HepG2 (cell line): ENCODE measurements around the gene OR5K3. TPM values are rescaled to one million over a fixed set of nuclear protein-coding genes. Genes with fewer than 3 reads are reported as not detected.

ENCODE experiments used
- ATAC-seq: fragments of 200-7000 bp; cut with Tn5 transposase; 3 replicates; pipeline ENCODE4 v1.9.1; 2020; ENCODE audit warnings: mild to moderate bottlenecking, moderate library complexity
- BruUV-seq: library from RNA; stranded (reverse); fragments of 400-500 nt; replicated peaks from 2 replicates; lab custom pipeline; 2021; lab: Mats Ljungman, UMichigan
- CTCF ChIA-PET: fragments of 300-600 bp; formaldehyde crosslinking; extraction: SDS; loops from one replicate; lab custom pipeline; 2021; ENCODE audit warnings: low total read pairs, inconsistent platforms, low intra/inter-chr PET ratio; lab: Yijun Ruan, JAX
- POLR2A ChIA-PET: fragments of 350-600 bp; sonication (Branson Sonifier 250); formaldehyde crosslinking; loops from one replicate; lab custom pipeline; 2020; ENCODE audit warnings: antibody characterized with exemption, inconsistent platforms; lab: Yijun Ruan, JAX
- DNase-seq: peaks from one replicate; pipeline ENCODE4 v3.0.0-alpha.2; 2015; ENCODE audit warnings: low spot score
- FAIRE-seq: peaks from 3 replicates; lab custom pipeline; 2011; peaks lifted over from hg19 to GRCh38; lab: Jason Lieb, UNC
- H2AFZ ChIP-seq: one replicate; pipeline ENCODE4 v1.6.1; 2011; ENCODE audit warnings: low read length, inconsistent platforms
- H3K27ac ChIP-seq: fragments of 300-600 bp; 3 replicates; pipeline ENCODE4 v1.8.0; 2011; ENCODE audit warnings: mixed run types, mild to moderate bottlenecking, mixed read lengths, low read length, inconsistent platforms; ENCODE audit not compliant: insufficient read depth; ENCODE audit errors: extremely low read length
- H3K27me3 ChIP-seq, 2 experiments: fragments of 200-600 bp in 1 of 2; 2 replicates in 1 of 2; 3 replicates in 1 of 2; pipeline versions ENCODE4 v1.6.0 to v1.8.0; 2011; ENCODE audit warnings: low read length in 2 of 2, mild to moderate bottlenecking in 2 of 2, moderate library complexity in 2 of 2, inconsistent platforms in 1 of 2; ENCODE audit not compliant: insufficient read depth in 2 of 2, control insufficient read depth in 1 of 2
- H3K36me3 ChIP-seq, 2 experiments: fragments of 200-600 bp in 1 of 2; replicated peaks in 1 of 2; 2 replicates in 1 of 2; 3 replicates in 1 of 2; pipeline versions ENCODE4 v1.5.1 to v1.8.0; 2011; ENCODE audit warnings: low read length in 2 of 2, inconsistent platforms in 1 of 2; ENCODE audit not compliant: insufficient read depth in 2 of 2, control insufficient read depth in 1 of 2
- H3K4me1 ChIP-seq: 2 replicates; pipeline ENCODE4 v1.5.1; 2012; ENCODE audit warnings: low read length, inconsistent platforms; ENCODE audit not compliant: insufficient read depth
- H3K4me2 ChIP-seq: 2 replicates; pipeline ENCODE4 v1.6.0; 2011; ENCODE audit warnings: low read depth, low read length, inconsistent platforms
- H3K4me3 ChIP-seq, 3 experiments: fragments of 200-600 bp in 1 of 3; sonication (generic), shearing (Covaris generic) in 1 of 3; replicated peaks in 1 of 3; 2 replicates each; pipeline ENCODE4 v1.5.1; 2011 to 2016; ENCODE audit warnings: low read length in 3 of 3, inconsistent platforms in 2 of 3, low read depth in 2 of 3, mild to moderate bottlenecking in 2 of 3, control low read depth in 1 of 3, mixed read lengths in 1 of 3; ENCODE audit not compliant: insufficient read depth in 1 of 3
- H3K79me2 ChIP-seq: one replicate; pipeline ENCODE4 v1.6.1; 2011; ENCODE audit warnings: low read length, inconsistent platforms; ENCODE audit not compliant: insufficient read depth
- H3K9ac ChIP-seq: 2 replicates; pipeline ENCODE4 v1.6.0; 2011; ENCODE audit warnings: mild to moderate bottlenecking, low read depth, low read length, inconsistent platforms; ENCODE audit not compliant: insufficient read depth
- H3K9me3 ChIP-seq: 2 replicates; pipeline ENCODE4 v1.5.1; 2012; ENCODE audit warnings: mild to moderate bottlenecking, low read length
- H4K20me1 ChIP-seq: 2 replicates; pipeline ENCODE4 v1.6.0; 2011; ENCODE audit warnings: inconsistent platforms, mild to moderate bottlenecking, low read length, moderate library complexity; ENCODE audit not compliant: insufficient read depth
- CAMTA2 ChIP-seq: sonication (generic); formaldehyde crosslinking; IDR thresholded peaks from 2 replicates; pipeline ENCODE4 v1.4.0; 2020; ENCODE audit warnings: mild to moderate bottlenecking, missing genetic modification reagents, borderline replicate concordance
- HMG20B ChIP-seq: conservative IDR thresholded peaks from 2 replicates; pipeline ENCODE4 v1.6.1; 2016; ENCODE audit warnings: missing genetic modification reagents, missing compliant biosample characterization
- RAD51 ChIP-seq: fragments of 450-650 bp; IDR thresholded peaks from 2 replicates; pipeline ENCODE4 v1.6.1; 2016; ENCODE audit warnings: borderline replicate concordance
- SNAPC2 ChIP-seq: sonication (generic); formaldehyde crosslinking; IDR thresholded peaks from 2 replicates; pipeline ENCODE4 v1.8.1; 2022; ENCODE audit warnings: mild to moderate bottlenecking, missing genetic modification reagents
- U2AF1 ChIP-seq: fragments of 200-400 bp; formaldehyde crosslinking; optimal IDR thresholded peaks from 2 replicates; pipeline ENCODE3; 2017; ENCODE audit warnings: mild to moderate bottlenecking, low read depth, low read length
- ZKSCAN1 ChIP-seq: fragments of 150-350 bp; IDR thresholded peaks from 2 replicates; pipeline ENCODE4 v1.6.1; 2014; ENCODE audit warnings: low read length
- ZNF44 ChIP-seq: sonication (generic); formaldehyde crosslinking; IDR thresholded peaks from 2 replicates; pipeline ENCODE4 v1.5.1; 2020; ENCODE audit warnings: mild to moderate bottlenecking, missing genetic modification reagents
- WGBS: methylation state at CpG from one replicate; pipeline ENCODE4 v1.1.6; 2017; ENCODE audit warnings: low lambda C conversion rate; 5-methylcytosine and 5-hydroxymethylcytosine counted together
- in situ Hi-C: cut with HindIII; loops from 2 replicates; pipeline ENCODE4 v1.10.0; 2017; ENCODE audit warnings: low pct_unique_long_range_greater_than_20kb; ENCODE audit not compliant: extremely low pct_ligation_motif_present
- intact Hi-C: fragments of 100-400 bp; cut with micrococcal nuclease; formaldehyde crosslinking; loops from one replicate; pipeline ENCODE4 v1.10.0; 2022; ENCODE audit not compliant: unreplicated experiment
- polyA plus RNA-seq, 8 experiments: library from polyadenylated mRNA; depleted of rRNA in 3 of 8; stranded (reverse) in 7 of 8; unstranded in 1 of 8; fragments of >200 nt; fragmentation: Illumina TruSeq in 4 of 8; extraction: Trizol in 4 of 8; gene quantifications; 2 replicates each; pipeline versions ENCODE4 v1.2.1 to v1.2.3, GENCODE V29; 2011 to 2016; ENCODE audit warnings: low read depth in 4 of 8, missing spikeins in 1 of 8, mixed read lengths in 1 of 8; ENCODE audit not compliant: insufficient read depth in 1 of 8
- total RNA-seq, 5 experiments: library from RNA; depleted of rRNA; stranded (reverse); fragments of >200 nt; fragmentation: Illumina TruSeq; extraction: Trizol; gene quantifications; 2 replicates each; pipeline ENCODE4 v1.2.3, GENCODE V29; 2016; ENCODE audit warnings: low read depth in 1 of 5
- TF ChIP-seq, protein P1 (sequence below): sonication (generic); formaldehyde crosslinking; IDR thresholded peaks from 2 replicates; pipeline ENCODE4 v1.4.0; 2020; ENCODE audit warnings: mild to moderate bottlenecking, low read depth, missing genetic modification reagents
- TF ChIP-seq, protein P2 (sequence below): sonication (generic); formaldehyde crosslinking; conservative IDR thresholded peaks from 2 replicates; pipeline ENCODE4 v1.8.1; 2023; ENCODE audit warnings: missing genetic modification reagents
- TF ChIP-seq, protein P3 (sequence below): sonication (generic); formaldehyde crosslinking; IDR thresholded peaks from 2 replicates; pipeline ENCODE4 v1.5.1; 2020; ENCODE audit warnings: missing genetic modification reagents, mild to moderate bottlenecking, borderline replicate concordance
- TF ChIP-seq, protein P4 (sequence below): IDR thresholded peaks from 2 replicates; pipeline ENCODE4 v1.6.1; 2016; ENCODE audit warnings: missing genetic modification reagents, missing compliant biosample characterization
- TF ChIP-seq, protein P5 (sequence below), 2 experiments: sonication (generic) in 1 of 2; formaldehyde crosslinking in 1 of 2; IDR thresholded peaks; 2 replicates each; pipeline versions ENCODE4 v1.5.1 to v1.6.1; 2011 to 2020; ENCODE audit warnings: borderline replicate concordance in 1 of 2, low read depth in 1 of 2, low read length in 1 of 2, mild to moderate bottlenecking in 1 of 2, missing genetic modification reagents in 1 of 2, moderate library complexity in 1 of 2

OR5K3 gene
- total and polyA plus RNA-seq, 2 of the 13 experiments (the other 11 are each of a cell fraction or from before 2014, with no cell fraction given), result not detected

DNA sequence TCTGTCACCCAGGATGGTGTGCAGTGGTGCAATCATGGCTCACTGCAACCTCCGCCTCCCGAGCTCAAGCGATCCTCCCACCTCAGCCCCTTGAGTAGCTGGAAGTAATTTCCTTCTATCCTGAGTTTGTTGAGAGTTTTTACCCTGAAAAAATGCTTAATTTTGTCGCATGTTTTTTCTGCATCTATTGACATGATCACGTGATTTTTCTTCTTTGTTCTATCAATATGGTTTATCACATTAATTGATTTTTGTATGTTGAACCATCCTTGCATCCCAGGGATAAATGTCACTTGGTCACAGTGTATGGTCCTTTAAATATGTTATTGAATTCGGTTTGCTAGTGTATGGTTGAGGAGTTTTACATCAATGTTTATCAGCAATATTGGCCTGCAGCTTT is 48.7 kb upstream of the OR5K3 start:
- BruUV-seq, result no TSS peak
- ChIA-PET CTCF (no interaction called here), POLR2A (no interaction called here)
- no peaks in the 10 kb centered on the region for H4K20me1 ChIP-seq
- no peaks in the 10 kb centered on the region for H3K4me1 ChIP-seq
- FAIRE-seq (no peak), ATAC-seq (no peak), DNase-seq (no peak)
- no peak overlapping the region for H3K4me2 ChIP-seq
- no peaks in the 10 kb centered on the region for H3K36me3 ChIP-seq
- H2AFZ ChIP-seq, result no peak overlapping the region
- WGBS, result 15% methylated on average over 6 of the region's 6 CpGs
- no peaks in the 10 kb centered on the region for H3K9me3 ChIP-seq
- H3K9ac ChIP-seq, result no peak overlapping the region
- TF ChIP-seq U2AF1 (no peak), CAMTA2 (CRISPR knock-in tag) (no peak), RAD51 (peak; percentile 78; the same call in 1 of the 2 replicates), SNAPC2 (CRISPR knock-in tag) (no peak), ZNF44 (CRISPR knock-in tag) (no peak), HMG20B (CRISPR knock-in tag) (no peak), ZKSCAN1 (no peak)
- TF ChIP-seq, protein P1, sequence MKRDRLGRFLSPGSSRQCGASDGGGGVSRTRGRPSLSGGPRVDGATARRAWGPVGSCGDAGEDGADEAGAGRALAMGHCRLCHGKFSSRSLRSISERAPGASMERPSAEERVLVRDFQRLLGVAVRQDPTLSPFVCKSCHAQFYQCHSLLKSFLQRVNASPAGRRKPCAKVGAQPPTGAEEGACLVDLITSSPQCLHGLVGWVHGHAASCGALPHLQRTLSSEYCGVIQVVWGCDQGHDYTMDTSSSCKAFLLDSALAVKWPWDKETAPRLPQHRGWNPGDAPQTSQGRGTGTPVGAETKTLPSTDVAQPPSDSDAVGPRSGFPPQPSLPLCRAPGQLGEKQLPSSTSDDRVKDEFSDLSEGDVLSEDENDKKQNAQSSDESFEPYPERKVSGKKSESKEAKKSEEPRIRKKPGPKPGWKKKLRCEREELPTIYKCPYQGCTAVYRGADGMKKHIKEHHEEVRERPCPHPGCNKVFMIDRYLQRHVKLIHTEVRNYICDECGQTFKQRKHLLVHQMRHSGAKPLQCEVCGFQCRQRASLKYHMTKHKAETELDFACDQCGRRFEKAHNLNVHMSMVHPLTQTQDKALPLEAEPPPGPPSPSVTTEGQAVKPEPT (CRISPR knock-in tag), result no peak
- TF ChIP-seq, protein P2, sequence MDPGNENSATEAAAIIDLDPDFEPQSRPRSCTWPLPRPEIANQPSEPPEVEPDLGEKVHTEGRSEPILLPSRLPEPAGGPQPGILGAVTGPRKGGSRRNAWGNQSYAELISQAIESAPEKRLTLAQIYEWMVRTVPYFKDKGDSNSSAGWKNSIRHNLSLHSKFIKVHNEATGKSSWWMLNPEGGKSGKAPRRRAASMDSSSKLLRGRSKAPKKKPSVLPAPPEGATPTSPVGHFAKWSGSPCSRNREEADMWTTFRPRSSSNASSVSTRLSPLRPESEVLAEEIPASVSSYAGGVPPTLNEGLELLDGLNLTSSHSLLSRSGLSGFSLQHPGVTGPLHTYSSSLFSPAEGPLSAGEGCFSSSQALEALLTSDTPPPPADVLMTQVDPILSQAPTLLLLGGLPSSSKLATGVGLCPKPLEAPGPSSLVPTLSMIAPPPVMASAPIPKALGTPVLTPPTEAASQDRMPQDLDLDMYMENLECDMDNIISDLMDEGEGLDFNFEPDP (CRISPR knock-in tag), result no peak
- TF ChIP-seq, protein P3, sequence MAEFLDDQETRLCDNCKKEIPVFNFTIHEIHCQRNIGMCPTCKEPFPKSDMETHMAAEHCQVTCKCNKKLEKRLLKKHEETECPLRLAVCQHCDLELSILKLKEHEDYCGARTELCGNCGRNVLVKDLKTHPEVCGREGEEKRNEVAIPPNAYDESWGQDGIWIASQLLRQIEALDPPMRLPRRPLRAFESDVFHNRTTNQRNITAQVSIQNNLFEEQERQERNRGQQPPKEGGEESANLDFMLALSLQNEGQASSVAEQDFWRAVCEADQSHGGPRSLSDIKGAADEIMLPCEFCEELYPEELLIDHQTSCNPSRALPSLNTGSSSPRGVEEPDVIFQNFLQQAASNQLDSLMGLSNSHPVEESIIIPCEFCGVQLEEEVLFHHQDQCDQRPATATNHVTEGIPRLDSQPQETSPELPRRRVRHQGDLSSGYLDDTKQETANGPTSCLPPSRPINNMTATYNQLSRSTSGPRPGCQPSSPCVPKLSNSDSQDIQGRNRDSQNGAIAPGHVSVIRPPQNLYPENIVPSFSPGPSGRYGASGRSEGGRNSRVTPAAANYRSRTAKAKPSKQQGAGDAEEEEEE (CRISPR knock-in tag), result no peak
- TF ChIP-seq, protein P4, sequence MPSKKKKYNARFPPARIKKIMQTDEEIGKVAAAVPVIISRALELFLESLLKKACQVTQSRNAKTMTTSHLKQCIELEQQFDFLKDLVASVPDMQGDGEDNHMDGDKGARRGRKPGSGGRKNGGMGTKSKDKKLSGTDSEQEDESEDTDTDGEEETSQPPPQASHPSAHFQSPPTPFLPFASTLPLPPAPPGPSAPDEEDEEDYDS, result no peak
- TF ChIP-seq, protein P5, sequence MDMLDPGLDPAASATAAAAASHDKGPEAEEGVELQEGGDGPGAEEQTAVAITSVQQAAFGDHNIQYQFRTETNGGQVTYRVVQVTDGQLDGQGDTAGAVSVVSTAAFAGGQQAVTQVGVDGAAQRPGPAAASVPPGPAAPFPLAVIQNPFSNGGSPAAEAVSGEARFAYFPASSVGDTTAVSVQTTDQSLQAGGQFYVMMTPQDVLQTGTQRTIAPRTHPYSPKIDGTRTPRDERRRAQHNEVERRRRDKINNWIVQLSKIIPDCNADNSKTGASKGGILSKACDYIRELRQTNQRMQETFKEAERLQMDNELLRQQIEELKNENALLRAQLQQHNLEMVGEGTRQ (IDR thresholded peaks at IDR 0.05; ENCODE audit: low read depth, low read length), result 0 out of 2 replicates have a peak, but pooled peaks have one; percentile 4
- TF ChIP-seq, protein P5 (CRISPR knock-in tag; IDR thresholded peaks at IDR 0.05; ENCODE audit: borderline replicate concordance), result no peak
- H3K27me3 ChIP-seq, result no peaks in the 10 kb centered on the region
- in situ Hi-C loops, result loop anchor here (25.0 kb wide), 1 partner anchor 554 kb away; no protein-coding TSS in a partner anchor
- no peak overlapping the region for H3K4me3 ChIP-seq
- H3K27ac ChIP-seq, result no peak overlapping the region
- no peaks in the 10 kb centered on the region for H3K79me2 ChIP-seq
- intact Hi-C loops, result no loop called here
